ENCODE data around the gene VPS29. TPM values are rescaled to one million over a fixed set of nuclear protein-coding genes. Genes with fewer than 3 reads are reported as not detected.

VPS29 gene
- total RNA-seq, 4 donors from 2014 or later = 16.3 to 142 (median 79.3) TPM

GRCh38 chr12:110536834-110537604, 35.1 kb upstream of the VPS29 start:
- H3K9me3 ChIP-seq = no peaks in the 10 kb centered on the region
- intact Hi-C loops (cut with DNase I; ENCODE audit: low total_unique reads) (no loop called here), in situ Hi-C loops (cut with MboI; ENCODE audit: low pct_ligation_motif_present in 1 of 4, low pct_unique_long_range_greater_than_20kb in 1 of 4, low sequenced_read_pairs in 3 of 4) (no loop called here)
- no peak overlapping the region for H3K4me3 ChIP-seq
- no peak for DNase-seq
- peak overlapping the region; percentile 66 to 77 (median 72) for H3K27ac ChIP-seq
- WGBS, 2 donors (ENCODE audit: low coverage in 1 of 2) = 44 to 65% methylated on average over 2 to 4 of the region's 4 CpGs
- no peaks in the 10 kb centered on the region for H3K27me3 ChIP-seq
- peaks cover 38 to 75% (median 58%) of the 10 kb centered on the region in 4 donors for H3K4me1 ChIP-seq
- no peak for TF ChIP-seq POLR2AphosphoS5 (IDR thresholded peaks at IDR 0.05)
- H3K36me3 ChIP-seq = peaks cover 0 to 20% (median 0%) of the 10 kb centered on the region in 4 donors

DNA sequence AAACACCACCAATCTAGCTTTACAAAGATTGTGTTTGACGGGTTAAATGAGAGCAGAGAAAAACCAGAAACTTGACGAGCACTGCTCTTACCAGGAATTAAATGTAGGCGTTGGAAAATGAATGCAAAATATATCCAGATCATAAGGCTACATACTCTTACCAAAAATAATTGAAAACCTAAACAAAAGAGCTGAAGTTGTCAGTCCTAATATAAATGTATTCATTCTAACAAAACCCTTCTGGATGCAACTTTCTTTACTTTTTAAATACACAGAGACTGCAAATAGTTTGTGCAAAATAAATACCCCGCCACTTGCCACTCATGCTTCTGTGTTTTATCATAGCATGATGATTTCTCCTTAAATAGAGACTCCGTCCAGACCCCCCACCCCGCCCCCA, 32.9 kb upstream of the VPS29 start:
- Histone ChIP-seq H3K36me3 (peaks cover 0 to 19% (median 0%) of the 10 kb centered on the region in 4 donors), H3K4me1 (peaks cover 39 to 81% (median 64%) of the 10 kb centered on the region in 4 donors), H3K4me3 (no peak overlapping the region), H3K9me3 (no peaks in the 10 kb centered on the region), H3K27ac (peak overlapping the region; percentile 1 to 41 (median 20)), H3K27me3 (no peaks in the 10 kb centered on the region)
- no peak for DNase-seq
- intact Hi-C loops (cut with DNase I; ENCODE audit: low total_unique reads) (no loop called here), in situ Hi-C loops (cut with MboI; ENCODE audit: low pct_ligation_motif_present in 1 of 4, low pct_unique_long_range_greater_than_20kb in 1 of 4, low sequenced_read_pairs in 3 of 4) (no loop called here)
- TF ChIP-seq POLR2AphosphoS5 (IDR thresholded peaks at IDR 0.05) (no peak), EP300 (IDR thresholded peaks at IDR 0.05; ENCODE audit: low read depth) (no peak), POLR2A (IDR thresholded peaks at IDR 0.05) (no peak)
- TF ChIP-seq, protein P1, sequence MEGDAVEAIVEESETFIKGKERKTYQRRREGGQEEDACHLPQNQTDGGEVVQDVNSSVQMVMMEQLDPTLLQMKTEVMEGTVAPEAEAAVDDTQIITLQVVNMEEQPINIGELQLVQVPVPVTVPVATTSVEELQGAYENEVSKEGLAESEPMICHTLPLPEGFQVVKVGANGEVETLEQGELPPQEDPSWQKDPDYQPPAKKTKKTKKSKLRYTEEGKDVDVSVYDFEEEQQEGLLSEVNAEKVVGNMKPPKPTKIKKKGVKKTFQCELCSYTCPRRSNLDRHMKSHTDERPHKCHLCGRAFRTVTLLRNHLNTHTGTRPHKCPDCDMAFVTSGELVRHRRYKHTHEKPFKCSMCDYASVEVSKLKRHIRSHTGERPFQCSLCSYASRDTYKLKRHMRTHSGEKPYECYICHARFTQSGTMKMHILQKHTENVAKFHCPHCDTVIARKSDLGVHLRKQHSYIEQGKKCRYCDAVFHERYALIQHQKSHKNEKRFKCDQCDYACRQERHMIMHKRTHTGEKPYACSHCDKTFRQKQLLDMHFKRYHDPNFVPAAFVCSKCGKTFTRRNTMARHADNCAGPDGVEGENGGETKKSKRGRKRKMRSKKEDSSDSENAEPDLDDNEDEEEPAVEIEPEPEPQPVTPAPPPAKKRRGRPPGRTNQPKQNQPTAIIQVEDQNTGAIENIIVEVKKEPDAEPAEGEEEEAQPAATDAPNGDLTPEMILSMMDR (IDR thresholded peaks at IDR 0.05) = no peak
- WGBS, 2 donors (ENCODE audit: low coverage in 1 of 2) = 59 to 65% methylated on average over 4 to 6 of the region's 6 CpGs

DNA sequence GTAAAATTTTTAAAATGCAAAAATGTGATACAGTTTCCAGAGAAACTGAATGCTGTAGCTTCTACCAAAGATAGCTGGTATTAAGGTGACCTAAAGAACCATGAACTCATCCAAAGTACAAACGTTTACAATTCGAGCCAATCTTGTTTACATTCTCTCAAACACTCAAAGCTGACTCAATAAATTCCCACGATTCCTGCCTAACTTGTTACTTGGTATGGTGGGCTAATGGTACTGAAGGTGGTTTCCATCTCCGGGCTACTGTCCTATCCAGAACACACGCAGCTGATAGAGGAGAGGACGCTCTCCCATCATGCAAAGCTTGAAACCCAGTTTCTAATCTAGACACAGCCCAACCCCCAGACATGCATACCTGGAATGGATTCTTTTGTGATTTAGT, 31.7 kb upstream of the VPS29 start:
- no peak for DNase-seq
- in situ Hi-C loops (cut with MboI; ENCODE audit: low pct_ligation_motif_present in 1 of 4, low pct_unique_long_range_greater_than_20kb in 1 of 4, low sequenced_read_pairs in 3 of 4) (no loop called here), intact Hi-C loops (cut with DNase I; ENCODE audit: low total_unique reads) (no loop called here)
- Histone ChIP-seq H3K36me3 (peaks cover 0 to 11% (median 0%) of the 10 kb centered on the region in 4 donors), H3K27me3 (no peaks in the 10 kb centered on the region), H3K4me1 (peaks cover 38 to 69% (median 52%) of the 10 kb centered on the region in 4 donors), H3K27ac (peak overlapping the region; percentile 1 to 64 (median 32)), H3K4me3 (no peak overlapping the region), H3K9me3 (no peaks in the 10 kb centered on the region)
- WGBS, 2 donors (ENCODE audit: low coverage in 1 of 2) = 49 to 50% methylated on average over 6 of the region's 6 CpGs
- no peak for TF ChIP-seq POLR2AphosphoS5 (IDR thresholded peaks at IDR 0.05)
- TF ChIP-seq, protein P1 (IDR thresholded peaks at IDR 0.05) = no peak
- TF ChIP-seq EP300 (IDR thresholded peaks at IDR 0.05; ENCODE audit: low read depth) = no peak
- no peak for TF ChIP-seq POLR2A (IDR thresholded peaks at IDR 0.05)

DNA sequence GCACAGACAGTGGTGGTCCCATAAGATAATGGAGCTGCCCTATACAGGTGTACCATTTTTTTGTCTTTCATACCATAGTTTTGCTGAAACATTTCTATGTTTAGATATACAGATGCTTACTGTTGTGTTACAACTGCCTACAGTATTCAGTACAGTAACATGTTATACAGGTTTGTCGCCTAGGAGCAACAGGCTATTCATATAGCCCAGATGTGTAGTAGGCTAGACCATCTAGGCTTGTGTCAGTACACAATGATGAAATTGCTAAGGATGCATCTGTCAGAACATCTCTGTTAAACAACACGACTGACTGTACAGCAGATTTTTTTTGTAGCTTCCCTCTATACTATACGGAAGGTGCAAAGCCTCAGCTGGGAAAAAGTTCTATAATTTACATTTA, 30.7 kb upstream of the VPS29 start:
- peaks cover 0 to 11% (median 0%) of the 10 kb centered on the region in 4 donors for H3K36me3 ChIP-seq
- peak overlapping the region; percentile 21 to 72 (median 63) for H3K27ac ChIP-seq
- H3K9me3 ChIP-seq = no peaks in the 10 kb centered on the region
- no peak overlapping the region for H3K4me3 ChIP-seq
- TF ChIP-seq POLR2A (IDR thresholded peaks at IDR 0.05) (no peak), POLR2AphosphoS5 (IDR thresholded peaks at IDR 0.05) (no peak), EP300 (IDR thresholded peaks at IDR 0.05; ENCODE audit: low read depth) (no peak)
- TF ChIP-seq, protein P1 (IDR thresholded peaks at IDR 0.05) = no peak
- 76 to 78% methylated on average over 3 of the region's 3 CpGs for WGBS, 2 donors (ENCODE audit: low coverage in 1 of 2)
- no peaks in the 10 kb centered on the region for H3K27me3 ChIP-seq
- in situ Hi-C loops (cut with MboI; ENCODE audit: low pct_ligation_motif_present in 1 of 4, low pct_unique_long_range_greater_than_20kb in 1 of 4, low sequenced_read_pairs in 3 of 4) = no loop called here
- intact Hi-C loops (cut with DNase I; ENCODE audit: low total_unique reads) = no loop called here
- no peak for DNase-seq
- peaks cover 28 to 60% (median 42%) of the 10 kb centered on the region in 4 donors for H3K4me1 ChIP-seq

Measured in transverse colon (tissue), 4 donors.